ENCODE measurements around the gene MMD.

MMD gene

GRCh38 chr17:55414983-55415382 is 6.7 kb downstream of the MMD start:
- no peak for DNase-seq (ENCODE audit: extremely low spot score)
- ChIA-PET POLR2A (no interaction called here), CTCF (no interaction called here)
- TF ChIP-seq PKNOX1 (IDR thresholded peaks at IDR 0.05) (no peak), BHLHE40 (IDR thresholded peaks at IDR 0.05; ENCODE audit: borderline replicate concordance) (no peak), ELF4 (IDR thresholded peaks at IDR 0.05) (no peak), HDGF (IDR thresholded peaks at IDR 0.05; ENCODE audit: borderline replicate concordance) (no peak), SUZ12 (IDR thresholded peaks at IDR 0.05) (no peak), ZNF384 (IDR thresholded peaks at IDR 0.05) (no peak), NFRKB (IDR thresholded peaks at IDR 0.05) (no peak), FOXK2 (IDR thresholded peaks at IDR 0.05) (no peak), L3MBTL2 (conservative IDR thresholded peaks at IDR 0.05) (no peak)

GRCh38 chr17:55413825-55414489 is 7.7 kb downstream of the MMD start:
- CTCF ChIA-PET, result interaction anchor here (0.6 kb wide), 1 partner anchor 20 kb away, joined by 3 read pairs; no protein-coding TSS in a partner anchor
- TF ChIP-seq LEF1 (IDR thresholded peaks at IDR 0.05; ENCODE audit: borderline replicate concordance) (no peak), SUZ12 (IDR thresholded peaks at IDR 0.05) (no peak), NFRKB (IDR thresholded peaks at IDR 0.05) (no peak), TARDBP (IDR thresholded peaks at IDR 0.05) (no peak), ARNT (IDR thresholded peaks at IDR 0.05) (no peak), SP1 (IDR thresholded peaks at IDR 0.05) (no peak), L3MBTL2 (conservative IDR thresholded peaks at IDR 0.05) (no peak), CTBP1 (IDR thresholded peaks at IDR 0.05; ENCODE audit: borderline replicate concordance) (no peak), ELF4 (IDR thresholded peaks at IDR 0.05) (no peak), FOXM1 (IDR thresholded peaks at IDR 0.05; ENCODE audit: borderline replicate concordance) (no peak), BHLHE40 (IDR thresholded peaks at IDR 0.05; ENCODE audit: borderline replicate concordance) (no peak), FOXK2 (IDR thresholded peaks at IDR 0.05) (no peak)
- DNase-seq (ENCODE audit: extremely low spot score), result no peak
- POLR2A ChIA-PET, result no interaction called here

GRCh38 chr17:55411463-55411855 is 10.2 kb downstream of the MMD start:
- DNase-seq (ENCODE audit: extremely low spot score), result no peak
- TF ChIP-seq LEF1 (IDR thresholded peaks at IDR 0.05; ENCODE audit: borderline replicate concordance), result no peak
- no peak for TF ChIP-seq SUZ12 (IDR thresholded peaks at IDR 0.05)
- no peak for TF ChIP-seq NFRKB (IDR thresholded peaks at IDR 0.05)
- no peak for TF ChIP-seq ELF4 (IDR thresholded peaks at IDR 0.05)
- TF ChIP-seq ARNT (IDR thresholded peaks at IDR 0.05), result no peak
- TF ChIP-seq ZNF384 (IDR thresholded peaks at IDR 0.05), result no peak
- no peak for TF ChIP-seq FOXM1 (IDR thresholded peaks at IDR 0.05; ENCODE audit: borderline replicate concordance)
- no peak for TF ChIP-seq PKNOX1 (IDR thresholded peaks at IDR 0.05)
- TF ChIP-seq TARDBP (IDR thresholded peaks at IDR 0.05), result no peak
- TF ChIP-seq FOXK2 (IDR thresholded peaks at IDR 0.05), result no peak
- TF ChIP-seq L3MBTL2 (conservative IDR thresholded peaks at IDR 0.05), result no peak
- no peak for TF ChIP-seq HDGF (IDR thresholded peaks at IDR 0.05; ENCODE audit: borderline replicate concordance)
- no peak for TF ChIP-seq CTBP1 (IDR thresholded peaks at IDR 0.05; ENCODE audit: borderline replicate concordance)
- no peak for TF ChIP-seq SP1 (IDR thresholded peaks at IDR 0.05)
- no peak for TF ChIP-seq FOXA1 (IDR thresholded peaks at IDR 0.05)
- no peak for TF ChIP-seq BHLHE40 (IDR thresholded peaks at IDR 0.05; ENCODE audit: borderline replicate concordance)
- POLR2A ChIA-PET, result no interaction called here
- CTCF ChIA-PET, result no interaction called here

GRCh38 chr17:55410722-55411462 is 10.7 kb downstream of the MMD start:
- DNase-seq (ENCODE audit: extremely low spot score), result no peak
- ChIA-PET CTCF (no interaction called here), POLR2A (interaction anchor here (0.6 kb wide), 1 partner anchor 48 kb away, joined by 3 read pairs; no protein-coding TSS in a partner anchor)
- TF ChIP-seq SUZ12 (IDR thresholded peaks at IDR 0.05) (no peak), FOXA1 (IDR thresholded peaks at IDR 0.05) (no peak), ARNT (IDR thresholded peaks at IDR 0.05) (no peak), NFRKB (IDR thresholded peaks at IDR 0.05) (no peak), LEF1 (IDR thresholded peaks at IDR 0.05; ENCODE audit: borderline replicate concordance) (no peak), ELF4 (IDR thresholded peaks at IDR 0.05) (no peak), PKNOX1 (IDR thresholded peaks at IDR 0.05) (no peak), ZNF384 (IDR thresholded peaks at IDR 0.05) (no peak), FOXM1 (IDR thresholded peaks at IDR 0.05; ENCODE audit: borderline replicate concordance) (no peak), SP1 (IDR thresholded peaks at IDR 0.05) (no peak), FOXK2 (IDR thresholded peaks at IDR 0.05) (no peak), CTBP1 (IDR thresholded peaks at IDR 0.05; ENCODE audit: borderline replicate concordance) (no peak), HDGF (IDR thresholded peaks at IDR 0.05; ENCODE audit: borderline replicate concordance) (no peak), L3MBTL2 (conservative IDR thresholded peaks at IDR 0.05) (no peak), BHLHE40 (IDR thresholded peaks at IDR 0.05; ENCODE audit: borderline replicate concordance) (no peak), TARDBP (IDR thresholded peaks at IDR 0.05) (no peak)

GRCh38 chr17:55409030-55409800 is 12.4 kb downstream of the MMD start:
- DNase-seq (ENCODE audit: extremely low spot score), result no peak
- CTCF ChIA-PET, result no interaction called here
- POLR2A ChIA-PET, result no interaction called here
- no peak for TF ChIP-seq FOXK2 (IDR thresholded peaks at IDR 0.05)
- no peak for TF ChIP-seq CTBP1 (IDR thresholded peaks at IDR 0.05; ENCODE audit: borderline replicate concordance)
- no peak for TF ChIP-seq NFRKB (IDR thresholded peaks at IDR 0.05)
- TF ChIP-seq ZNF384 (IDR thresholded peaks at IDR 0.05), result no peak
- TF ChIP-seq HDGF (IDR thresholded peaks at IDR 0.05; ENCODE audit: borderline replicate concordance), result no peak
- TF ChIP-seq L3MBTL2 (conservative IDR thresholded peaks at IDR 0.05), result no peak
- TF ChIP-seq ARNT (IDR thresholded peaks at IDR 0.05), result no peak
- TF ChIP-seq FOXA1 (IDR thresholded peaks at IDR 0.05), result no peak
- TF ChIP-seq PKNOX1 (IDR thresholded peaks at IDR 0.05), result no peak
- TF ChIP-seq LEF1 (IDR thresholded peaks at IDR 0.05; ENCODE audit: borderline replicate concordance), result no peak
